GM19099 (cell line): ENCODE results near the gene PDE6H.

Experiments used
- POLR2A ChIP-seq: IDR thresholded peaks from 3 replicates; pipeline ENCODE4 v1.6.1; 2011; ENCODE audit warnings: low read depth; ENCODE audit not compliant: insufficient read length; ENCODE audit errors: extremely low read depth

The PDE6H gene

GRCh38 chr12:14972816-14973215 is at the start of gene PDE6H:
PDE6H (plus strand) TSS chr12:14973042; CDS start chr12:14978013, 4,971 bp downstream.
- TF ChIP-seq POLR2A: no peak

- TF ChIP-seq POLR2A: no peak
These were observed 48.9 kb upstream of the PDE6H start for GRCh38 chr12:14923944-14924343.

- no peak for TF ChIP-seq POLR2A
These were observed 48.3 kb upstream of the PDE6H start for GRCh38 chr12:14924541-14924940.

- TF ChIP-seq POLR2A: no peak
These were observed 45.6 kb upstream of the PDE6H start for GRCh38 chr12:14927267-14927666.

- TF ChIP-seq POLR2A: no peak
These were observed 43.9 kb upstream of the PDE6H start for GRCh38 chr12:14928931-14929330.

GRCh38 chr12:14930299-14930698 is 42.5 kb upstream of the PDE6H start:
- no peak for TF ChIP-seq POLR2A

GRCh38 chr12:14931359-14931758 is 41.5 kb upstream of the PDE6H start:
- TF ChIP-seq POLR2A: no peak

GRCh38 chr12:14931791-14932560 is 40.9 kb upstream of the PDE6H start:
- TF ChIP-seq POLR2A: no peak

GRCh38 chr12:14934511-14934910 is 38.3 kb upstream of the PDE6H start:
- no peak for TF ChIP-seq POLR2A

- TF ChIP-seq POLR2A: no peak
These were observed 37.8 kb upstream of the PDE6H start for GRCh38 chr12:14935031-14935430.

GRCh38 chr12:14936224-14936861 is 36.5 kb upstream of the PDE6H start:
- TF ChIP-seq POLR2A: no peak

- TF ChIP-seq POLR2A: no peak
These were observed 35.8 kb upstream of the PDE6H start for GRCh38 chr12:14937014-14937413.

GRCh38 chr12:14937689-14938088 is 35.2 kb upstream of the PDE6H start:
- no peak for TF ChIP-seq POLR2A

- TF ChIP-seq POLR2A: no peak
These were observed 34.5 kb upstream of the PDE6H start, which contains the start of gene ERP27 for GRCh38 chr12:14938301-14938700. ERP27 (minus strand) TSS chr12:14938537; CDS start chr12:14938508, 29 bp downstream.

GRCh38 chr12:14941369-14941768 is 31.5 kb upstream of the PDE6H start:
- no peak for TF ChIP-seq POLR2A

GRCh38 chr12:14942196-14942931 is 30.5 kb upstream of the PDE6H start:
- TF ChIP-seq POLR2A: no peak

GRCh38 chr12:14946162-14946561 is 26.7 kb upstream of the PDE6H start:
- TF ChIP-seq POLR2A: no peak

- TF ChIP-seq POLR2A: no peak
These were observed 26.0 kb upstream of the PDE6H start for GRCh38 chr12:14946861-14947260.
